ENCODE data around the gene CDC42SE2. TPM values are rescaled to one million over a fixed set of nuclear protein-coding genes. Genes with fewer than 3 reads are reported as not detected.

The CDC42SE2 gene
- total and polyA plus RNA-seq, 5 experiments from 2014 or later = 313 to 544 (median 423) TPM

- POLR2A ChIA-PET = interaction anchor here (0.5 to 11.1 kb wide), 28 partner anchors 10 to 220 kb away, joined by 3 to 159 read pairs (median 4); partner anchors contain the start of genes CDC42SE2 and HINT1
- Mint-ChIP-seq H3K27ac (peak overlapping the region; percentile 97 to 100 (median 99)), H3K4me3 (peak overlapping the region; percentile 47 to 84 (median 71)), H3K9me3 (peaks cover 0 to 9% (median 0%) of the 10 kb centered on the region in 9 donors), H3K27me3 (no peaks in the 10 kb centered on the region), H3K4me1 (peaks cover 41 to 93% (median 89%) of the 10 kb centered on the region in 4 donors), H3K36me3 (peaks cover 0 to 40% (median 18%) of the 10 kb centered on the region in 3 donors)
- peak; percentile 57 to 68 for ATAC-seq
- peak in 9 of 10 donors; percentile 36 to 86 (median 67) for DNase-seq
Observed at GRCh38 chr5:131382407-131383395, 118.8 kb downstream of the CDC42SE2 start.

- no peak for DNase-seq
- H3K27ac Mint-ChIP-seq = peak overlapping the region; percentile 84 to 100 (median 98)
- ATAC-seq = no peak
- H3K4me1 Mint-ChIP-seq = peaks cover 38 to 93% (median 85%) of the 10 kb centered on the region in 4 donors
- peaks cover 0 to 9% (median 0%) of the 10 kb centered on the region in 9 donors for H3K9me3 Mint-ChIP-seq
- no peaks in the 10 kb centered on the region for H3K27me3 Mint-ChIP-seq
- peak overlapping the region in 8 of 10 donors; percentile 14 to 72 (median 42) for H3K4me3 Mint-ChIP-seq
- H3K36me3 Mint-ChIP-seq = peaks cover 0 to 52% (median 16%) of the 10 kb centered on the region in 3 donors
- POLR2A ChIA-PET = interaction anchor here (1.1 to 11.1 kb wide), 2 partner anchors 113 to 118 kb away, joined by 3 to 159 read pairs; partner anchors contain the start of gene CDC42SE2
Observed at GRCh38 chr5:131384173-131384572, 120.3 kb downstream of the CDC42SE2 start.

- Mint-ChIP-seq H3K36me3 (peaks cover 0 to 57% (median 18%) of the 10 kb centered on the region in 3 donors), H3K4me3 (peak overlapping the region in 6 of 10 donors; percentile 15 to 72 (median 40)), H3K27me3 (no peaks in the 10 kb centered on the region)
Observed at GRCh38 chr5:131384616-131385214, 120.9 kb downstream of the CDC42SE2 start.

GRCh38 chr5:131386124-131386523, 122.3 kb downstream of the CDC42SE2 start:
- H3K27ac Mint-ChIP-seq = peak overlapping the region in 9 of 10 donors; percentile 61 to 100 (median 86)
- POLR2A ChIA-PET = interaction anchor here (11.1 kb wide), 1 partner anchor 120 kb away, joined by 159 read pairs; the partner anchor contains the start of gene CDC42SE2
- no peaks in the 10 kb centered on the region for H3K27me3 Mint-ChIP-seq
- DNase-seq (no peak), ATAC-seq (no peak)
- peaks cover 0 to 1% (median 0%) of the 10 kb centered on the region in 9 donors for H3K9me3 Mint-ChIP-seq
- H3K4me1 Mint-ChIP-seq = peaks cover 36 to 92% (median 83%) of the 10 kb centered on the region in 4 donors
- H3K4me3 Mint-ChIP-seq = peak overlapping the region in 1 of 10 donors; percentile 36
- peaks cover 0 to 69% (median 25%) of the 10 kb centered on the region in 3 donors for H3K36me3 Mint-ChIP-seq

More at GRCh38 chr5:131384616-131385214, 120.9 kb downstream of the CDC42SE2 start:
- POLR2A ChIA-PET = interaction anchor here (0.6 to 11.1 kb wide), 4 partner anchors 64 to 145 kb away, joined by 3 to 159 read pairs (median 4); partner anchors contain the start of gene CDC42SE2
- peaks cover 0 to 9% (median 0%) of the 10 kb centered on the region in 9 donors for H3K9me3 Mint-ChIP-seq
- H3K27ac Mint-ChIP-seq = peak overlapping the region; percentile 84 to 100 (median 98)
- ATAC-seq (no peak), DNase-seq (no peak)
- H3K4me1 Mint-ChIP-seq = peaks cover 38 to 93% (median 86%) of the 10 kb centered on the region in 4 donors

GRCh38 chr5:131386779-131387178, 122.9 kb downstream of the CDC42SE2 start:
- ATAC-seq = no peak
- DNase-seq = no peak
- Mint-ChIP-seq H3K4me1 (peaks cover 33 to 89% (median 79%) of the 10 kb centered on the region in 4 donors), H3K27me3 (no peaks in the 10 kb centered on the region), H3K27ac (peak overlapping the region in 9 of 10 donors; percentile 62 to 100 (median 82)), H3K36me3 (peaks cover 0 to 71% (median 29%) of the 10 kb centered on the region in 3 donors), H3K4me3 (no peak overlapping the region), H3K9me3 (no peaks in the 10 kb centered on the region)
- POLR2A ChIA-PET = no interaction called here

- peaks cover 29 to 89% (median 77%) of the 10 kb centered on the region in 4 donors for H3K4me1 Mint-ChIP-seq
- H3K27me3 Mint-ChIP-seq = no peaks in the 10 kb centered on the region
- no peak overlapping the region for H3K4me3 Mint-ChIP-seq
- ATAC-seq (no peak), DNase-seq (no peak)
- peaks cover 0 to 74% (median 31%) of the 10 kb centered on the region in 3 donors for H3K36me3 Mint-ChIP-seq
- POLR2A ChIA-PET = no interaction called here
- peak overlapping the region in 8 of 10 donors; percentile 27 to 100 (median 75) for H3K27ac Mint-ChIP-seq
- H3K9me3 Mint-ChIP-seq = no peaks in the 10 kb centered on the region
Observed at GRCh38 chr5:131387255-131387654, 123.4 kb downstream of the CDC42SE2 start.

GRCh38 chr5:131389096-131389868, 125.4 kb downstream of the CDC42SE2 start:
- no peak for DNase-seq
- H3K36me3 Mint-ChIP-seq = peaks cover 6 to 93% (median 45%) of the 10 kb centered on the region in 3 donors
- peaks cover 26 to 89% (median 77%) of the 10 kb centered on the region in 4 donors for H3K4me1 Mint-ChIP-seq
- peak overlapping the region; percentile 27 to 100 (median 80) for H3K27ac Mint-ChIP-seq
- ATAC-seq = no peak
- POLR2A ChIA-PET = interaction anchor here (0.6 kb wide), 1 partner anchor 224 kb away, joined by 3 read pairs; the partner anchor contains the start of gene HINT1
- no peaks in the 10 kb centered on the region for H3K27me3 Mint-ChIP-seq
- no peaks in the 10 kb centered on the region for H3K9me3 Mint-ChIP-seq
- H3K4me3 Mint-ChIP-seq = peak overlapping the region in 2 of 10 donors; percentile 15 to 29

GRCh38 chr5:131389869-131390265, 126.0 kb downstream of the CDC42SE2 start:
- Mint-ChIP-seq H3K27ac (peak overlapping the region; percentile 64 to 100 (median 80)), H3K4me1 (peaks cover 24 to 89% (median 75%) of the 10 kb centered on the region in 4 donors), H3K36me3 (peaks cover 6 to 90% (median 45%) of the 10 kb centered on the region in 3 donors), H3K9me3 (no peaks in the 10 kb centered on the region), H3K4me3 (peak overlapping the region in 5 of 10 donors; percentile 29 to 60 (median 49)), H3K27me3 (no peaks in the 10 kb centered on the region)
- POLR2A ChIA-PET = no interaction called here
- no peak for DNase-seq
- no peak for ATAC-seq

GRCh38 chr5:131392466-131393095, 128.7 kb downstream of the CDC42SE2 start:
- Mint-ChIP-seq H3K27ac (peak overlapping the region; percentile 62 to 100 (median 94)), H3K27me3 (no peaks in the 10 kb centered on the region), H3K4me3 (peak overlapping the region in 8 of 10 donors; percentile 8 to 77 (median 32)), H3K36me3 (peaks cover 10 to 88% (median 37%) of the 10 kb centered on the region in 3 donors), H3K9me3 (no peaks in the 10 kb centered on the region), H3K4me1 (peaks cover 34 to 91% (median 76%) of the 10 kb centered on the region in 4 donors)
- DNase-seq = no peak
- POLR2A ChIA-PET = interaction anchor here (0.5 to 1.0 kb wide), 3 partner anchors 127 to 244 kb away, joined by 3 to 11 read pairs (median 3); no protein-coding TSS in a partner anchor
- ATAC-seq = no peak

- peak overlapping the region in 8 of 10 donors; percentile 27 to 77 (median 58) for H3K4me3 Mint-ChIP-seq
- H3K4me1 Mint-ChIP-seq = peaks cover 38 to 92% (median 77%) of the 10 kb centered on the region in 4 donors
- H3K27me3 Mint-ChIP-seq = no peaks in the 10 kb centered on the region
- peak in 1 of 2 donors; percentile 6 for ATAC-seq
- peaks cover 15 to 90% (median 44%) of the 10 kb centered on the region in 3 donors for H3K36me3 Mint-ChIP-seq
- POLR2A ChIA-PET = interaction anchor here (0.7 to 1.2 kb wide), 2 partner anchors 15 to 21 kb away, joined by 3 to 4 read pairs; no protein-coding TSS in a partner anchor
- H3K9me3 Mint-ChIP-seq = peaks cover 0 to 2% (median 0%) of the 10 kb centered on the region in 9 donors
- H3K27ac Mint-ChIP-seq = peak overlapping the region; percentile 62 to 100 (median 94)
- no peak for DNase-seq
Observed at GRCh38 chr5:131393498-131393968, 129.7 kb downstream of the CDC42SE2 start.

Data from naive thymus-derived CD8-positive, alpha-beta T cell (primary cell).